ENCODE data around the gene THSD7B. TPM values are rescaled to one million over a fixed set of nuclear protein-coding genes. Genes with fewer than 3 reads are reported as not detected.
"Not testable (repeated sequence)": the region's sequence is repeated elsewhere in the genome, so short reads cannot be mapped to it uniquely, and the experiment has no call there.

THSD7B gene
- total RNA-seq, 6 donors from 2014 or later = 0.47 TPM; not detected in 5

GRCh38 chr2:136962105-136962725, 196.9 kb downstream of the THSD7B start:
- no peak for ATAC-seq (ENCODE audit: low FRiP score in 2 of 2)
- Histone ChIP-seq H3K27ac (no peak overlapping the region), H3K27me3 (no peaks in the 10 kb centered on the region), H3K36me3 (no peaks in the 10 kb centered on the region), H3K4me1 (no peaks in the 10 kb centered on the region), H3K4me3 (no peak overlapping the region), H3K9me3 (no peaks in the 10 kb centered on the region)
- 73 to 82% methylated on average over 3 of the region's 3 CpGs for WGBS, 2 donors
- no peak for TF ChIP-seq EP300 (IDR thresholded peaks at IDR 0.05)
- TF ChIP-seq, protein P1, sequence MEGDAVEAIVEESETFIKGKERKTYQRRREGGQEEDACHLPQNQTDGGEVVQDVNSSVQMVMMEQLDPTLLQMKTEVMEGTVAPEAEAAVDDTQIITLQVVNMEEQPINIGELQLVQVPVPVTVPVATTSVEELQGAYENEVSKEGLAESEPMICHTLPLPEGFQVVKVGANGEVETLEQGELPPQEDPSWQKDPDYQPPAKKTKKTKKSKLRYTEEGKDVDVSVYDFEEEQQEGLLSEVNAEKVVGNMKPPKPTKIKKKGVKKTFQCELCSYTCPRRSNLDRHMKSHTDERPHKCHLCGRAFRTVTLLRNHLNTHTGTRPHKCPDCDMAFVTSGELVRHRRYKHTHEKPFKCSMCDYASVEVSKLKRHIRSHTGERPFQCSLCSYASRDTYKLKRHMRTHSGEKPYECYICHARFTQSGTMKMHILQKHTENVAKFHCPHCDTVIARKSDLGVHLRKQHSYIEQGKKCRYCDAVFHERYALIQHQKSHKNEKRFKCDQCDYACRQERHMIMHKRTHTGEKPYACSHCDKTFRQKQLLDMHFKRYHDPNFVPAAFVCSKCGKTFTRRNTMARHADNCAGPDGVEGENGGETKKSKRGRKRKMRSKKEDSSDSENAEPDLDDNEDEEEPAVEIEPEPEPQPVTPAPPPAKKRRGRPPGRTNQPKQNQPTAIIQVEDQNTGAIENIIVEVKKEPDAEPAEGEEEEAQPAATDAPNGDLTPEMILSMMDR (IDR thresholded peaks at IDR 0.05) = no peak
- no peak for TF ChIP-seq POLR2AphosphoS5 (IDR thresholded peaks at IDR 0.05)
- TF ChIP-seq POLR2A (IDR thresholded peaks at IDR 0.05) = no peak
- no peak for DNase-seq

- H3K36me3 ChIP-seq = no peaks in the 10 kb centered on the region
- H3K4me3 ChIP-seq = no peak overlapping the region
- DNase-seq (no peak), ATAC-seq (ENCODE audit: low FRiP score in 2 of 2) (no peak)
- WGBS, 2 donors = 36 to 45% methylated on average over 5 of the region's 5 CpGs
- no peaks in the 10 kb centered on the region for H3K4me1 ChIP-seq
- H3K27ac ChIP-seq = no peak overlapping the region
- TF ChIP-seq, protein P1 (IDR thresholded peaks at IDR 0.05) = no peak
- TF ChIP-seq POLR2A (IDR thresholded peaks at IDR 0.05) = no peak
- TF ChIP-seq EP300 (IDR thresholded peaks at IDR 0.05) = no peak
- no peak for TF ChIP-seq POLR2AphosphoS5 (IDR thresholded peaks at IDR 0.05)
- H3K9me3 ChIP-seq = no peaks in the 10 kb centered on the region
- H3K27me3 ChIP-seq = no peaks in the 10 kb centered on the region
Observed at GRCh38 chr2:136966485-136966884, 201.1 kb downstream of the THSD7B start.

- Histone ChIP-seq H3K9me3 (no peaks in the 10 kb centered on the region), H3K36me3 (no peaks in the 10 kb centered on the region), H3K4me3 (no peak overlapping the region), H3K27me3 (no peaks in the 10 kb centered on the region), H3K4me1 (no peaks in the 10 kb centered on the region), H3K27ac (no peak overlapping the region)
- no peak for DNase-seq
- TF ChIP-seq, protein P1 (IDR thresholded peaks at IDR 0.05) = no peak
- no peak for TF ChIP-seq EP300 (IDR thresholded peaks at IDR 0.05)
- TF ChIP-seq POLR2A (IDR thresholded peaks at IDR 0.05) = no peak
- no peak for TF ChIP-seq POLR2AphosphoS5 (IDR thresholded peaks at IDR 0.05)
- 63 to 90% methylated on average over 3 of the region's 3 CpGs for WGBS, 2 donors
- ATAC-seq (ENCODE audit: low FRiP score in 2 of 2) = no peak
Observed at GRCh38 chr2:136980303-136980702, 215.0 kb downstream of the THSD7B start.

DNA sequence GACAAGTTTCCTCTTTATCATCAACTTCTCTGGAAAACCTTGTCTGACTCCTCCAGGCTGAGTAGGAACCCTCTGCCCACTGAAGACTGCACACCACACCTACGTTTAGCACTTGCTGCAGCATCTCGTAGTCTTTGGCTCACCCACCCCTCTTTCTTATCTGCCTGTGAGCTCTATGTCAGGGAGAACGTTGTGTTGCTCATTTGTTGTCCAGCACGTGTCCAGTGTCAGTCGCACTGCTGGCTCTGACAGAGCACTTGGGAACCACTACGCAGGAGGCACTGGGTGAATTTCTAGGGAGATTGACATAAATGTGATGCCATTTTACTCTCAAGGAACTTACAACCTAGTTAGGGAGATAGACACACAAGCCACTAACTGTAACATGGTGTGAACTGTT, 216.3 kb downstream of the THSD7B start:
- not testable (repeated sequence) for DNase-seq; H3K9me3 ChIP-seq; H3K4me3 ChIP-seq; H3K4me1 ChIP-seq; ATAC-seq (ENCODE audit: low FRiP score in 2 of 2); H3K27ac ChIP-seq; H3K36me3 ChIP-seq; H3K27me3 ChIP-seq
- WGBS, 2 donors = 85 to 88% methylated on average over 6 of the region's 6 CpGs

GRCh38 chr2:136985044-136985443, 219.7 kb downstream of the THSD7B start:
- H3K27me3 ChIP-seq = no peaks in the 10 kb centered on the region
- no peaks in the 10 kb centered on the region for H3K9me3 ChIP-seq
- no peak for ATAC-seq (ENCODE audit: low FRiP score in 2 of 2)
- 55 to 74% methylated on average over 4 of the region's 4 CpGs for WGBS, 2 donors
- DNase-seq = peak in 1 of 2 donors; percentile 22
- H3K4me3 ChIP-seq = no peak overlapping the region
- no peaks in the 10 kb centered on the region for H3K36me3 ChIP-seq
- no peaks in the 10 kb centered on the region for H3K4me1 ChIP-seq
- H3K27ac ChIP-seq = no peak overlapping the region
- no peak for TF ChIP-seq POLR2AphosphoS5 (IDR thresholded peaks at IDR 0.05)
- TF ChIP-seq POLR2A (IDR thresholded peaks at IDR 0.05) = no peak
- TF ChIP-seq EP300 (IDR thresholded peaks at IDR 0.05) = no peak
- TF ChIP-seq, protein P1 (IDR thresholded peaks at IDR 0.05) = no peak

Measured in upper lobe of left lung (tissue), 6 donors.